Non-pigmented ciliary epithelial cell (primary cell): ENCODE measurements around the gene PTPRM.

Experiments used
- DNase-seq: peaks from one replicate; pipeline ENCODE4 v3.0.0-alpha.2; 2010; ENCODE audit warnings: low read depth

Gene PTPRM

GRCh38 chr18:8117006-8117371 is 549.9 kb downstream of the PTPRM start:
- no peak for DNase-seq

- DNase-seq, result no peak
Measured at GRCh38 chr18:8121101-8121500, 554.0 kb downstream of the PTPRM start.

GRCh38 chr18:8121942-8122480 is 554.9 kb downstream of the PTPRM start:
- DNase-seq, result peak; percentile 87

GRCh38 chr18:8124232-8125146 is 557.4 kb downstream of the PTPRM start:
- no peak for DNase-seq

GRCh38 chr18:8130096-8130495 is 563.0 kb downstream of the PTPRM start:
- no peak for DNase-seq

- no peak for DNase-seq
Measured at GRCh38 chr18:8133032-8133431, 565.9 kb downstream of the PTPRM start.

- no peak for DNase-seq
Measured at GRCh38 chr18:8133888-8134287, 566.8 kb downstream of the PTPRM start.

- DNase-seq, result no peak
Measured at GRCh38 chr18:8139127-8139527, 572.0 kb downstream of the PTPRM start.

GRCh38 chr18:8139891-8140406 is 572.8 kb downstream of the PTPRM start:
- no peak for DNase-seq

GRCh38 chr18:8140841-8141501 is 573.9 kb downstream of the PTPRM start:
- no peak for DNase-seq

- no peak for DNase-seq
Measured at GRCh38 chr18:8142131-8142711, 575.1 kb downstream of the PTPRM start.

GRCh38 chr18:8142932-8143331 is 575.8 kb downstream of the PTPRM start:
- no peak for DNase-seq

- no peak for DNase-seq
Measured at GRCh38 chr18:8151181-8151580, 584.1 kb downstream of the PTPRM start.

GRCh38 chr18:8153887-8154583 is 586.9 kb downstream of the PTPRM start:
- DNase-seq, result peak; percentile 51

- no peak for DNase-seq
Measured at GRCh38 chr18:8162802-8163201, 595.7 kb downstream of the PTPRM start.

GRCh38 chr18:8163286-8163959 is 596.3 kb downstream of the PTPRM start:
- DNase-seq, result no peak

- DNase-seq, result no peak
Measured at GRCh38 chr18:8165095-8165494, 598.0 kb downstream of the PTPRM start.

GRCh38 chr18:8167026-8167425 is 599.9 kb downstream of the PTPRM start:
- DNase-seq, result no peak

- DNase-seq, result no peak
Measured at GRCh38 chr18:8167673-8168072, 600.6 kb downstream of the PTPRM start.

GRCh38 chr18:8169722-8170121 is 602.6 kb downstream of the PTPRM start:
- DNase-seq, result no peak

- DNase-seq, result no peak
Measured at GRCh38 chr18:8174771-8175170, 607.7 kb downstream of the PTPRM start.
